GM21717 (cell line): ENCODE results near the gene SPRING1.

ENCODE experiments used
- ATAC-seq: cut with Tn5 transposase; IDR thresholded peaks from one replicate; pipeline ENCODE4 v1.9.1; 2021; ENCODE audit warnings: mild to moderate bottlenecking, moderate library complexity; ENCODE audit not compliant: unreplicated experiment

Gene SPRING1

DNA sequence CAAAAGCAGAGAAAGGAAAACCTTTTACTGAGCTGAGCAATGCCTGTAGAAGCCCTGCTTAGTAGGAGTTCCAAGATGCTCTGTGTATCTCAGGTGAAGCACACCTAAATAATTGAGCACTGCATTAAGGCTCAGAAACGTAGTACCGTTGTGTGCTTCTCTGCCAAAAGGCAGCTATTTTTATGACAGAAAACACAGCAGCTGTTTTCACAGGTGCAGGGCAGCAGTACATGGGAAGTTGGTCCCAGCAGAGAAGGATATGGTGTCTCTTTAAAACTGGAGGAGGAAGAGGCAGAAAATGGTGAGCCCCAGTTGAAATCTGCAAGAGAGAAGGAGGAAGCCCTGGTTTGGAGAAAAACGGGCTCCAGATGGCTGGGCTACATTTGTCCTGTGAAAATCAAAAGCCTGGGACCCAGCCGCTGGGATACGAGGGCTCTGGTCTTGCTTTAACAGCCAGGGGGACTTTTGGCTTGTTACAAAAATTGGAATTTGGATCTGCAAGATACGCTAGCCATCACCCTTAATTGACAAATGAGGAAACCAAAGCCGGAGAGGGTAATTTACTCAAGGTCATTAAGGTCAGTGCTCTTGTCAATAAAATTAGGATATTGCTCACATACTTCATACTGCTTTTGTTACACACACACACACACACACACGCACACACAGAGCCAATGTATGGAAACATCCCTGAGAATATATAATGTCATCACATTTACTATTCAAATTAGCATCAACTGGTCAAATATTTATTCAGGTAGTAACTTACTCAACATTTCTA, 27.3 kb downstream of the SPRING1 start:
- ATAC-seq = no peak

DNA sequence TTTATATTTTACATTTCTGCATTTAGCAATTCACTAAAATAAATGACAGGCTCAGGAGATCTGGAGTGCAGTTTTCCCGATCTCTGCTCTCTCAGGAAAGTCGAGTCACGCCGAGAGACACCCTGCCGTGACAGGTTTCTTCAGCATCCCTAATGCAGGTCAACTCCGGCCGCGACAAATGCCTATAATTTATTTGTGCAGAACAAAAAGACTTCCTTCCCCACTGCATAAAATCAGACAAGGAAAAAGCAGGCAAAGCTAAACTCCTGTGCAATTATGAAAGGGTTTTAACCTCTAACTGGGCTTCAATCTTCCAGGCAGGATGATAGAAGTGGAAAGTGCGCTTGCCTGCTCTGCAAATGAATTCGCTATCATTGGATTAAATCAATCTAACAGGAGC, 28.1 kb downstream of the SPRING1 start:
- ATAC-seq = no peak

DNA sequence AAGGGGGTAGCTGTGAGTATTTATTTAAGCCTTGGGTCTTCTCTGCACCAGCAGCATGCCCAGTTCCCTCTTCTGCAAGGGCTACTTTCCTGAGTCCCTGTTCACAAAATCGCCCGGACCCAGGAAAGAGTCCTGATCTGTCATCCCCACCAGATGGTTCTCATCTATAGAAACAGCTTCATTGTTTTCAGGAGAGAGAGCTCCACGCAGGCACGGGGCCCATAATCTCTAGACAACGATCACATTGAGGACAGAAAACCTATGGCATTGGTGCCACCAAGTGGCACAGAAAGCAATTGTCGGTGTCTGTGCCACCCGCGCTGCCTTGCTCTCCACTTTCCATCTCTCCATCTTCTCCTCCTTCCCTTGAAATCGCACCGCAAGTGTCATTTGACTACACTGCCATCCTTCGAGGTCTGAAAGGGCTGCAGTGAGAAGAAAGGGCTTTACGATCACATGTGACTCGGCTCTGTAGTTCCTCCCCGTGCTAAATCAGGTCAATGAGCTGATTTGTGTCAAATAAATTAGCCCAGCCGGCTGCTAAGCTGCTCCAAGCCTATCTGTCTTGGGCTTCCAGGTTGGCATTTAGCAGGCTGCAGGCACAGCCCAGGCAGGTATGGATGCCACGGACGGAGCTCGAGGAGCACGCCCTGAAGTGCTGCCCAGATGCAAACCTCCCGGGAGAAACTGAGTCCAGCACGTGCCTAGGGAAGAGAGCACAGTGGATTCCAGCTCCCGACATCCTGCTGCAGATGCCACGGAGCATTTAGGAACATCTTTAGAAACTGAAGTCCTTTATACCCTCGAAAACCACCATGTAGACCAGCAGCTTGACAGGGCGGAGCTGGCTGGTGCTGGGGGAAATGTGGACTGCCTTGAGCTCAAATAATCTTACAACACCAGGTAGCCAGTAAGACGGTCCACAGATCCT, 28.8 kb downstream of the SPRING1 start:
- peak; percentile 67 for ATAC-seq

DNA sequence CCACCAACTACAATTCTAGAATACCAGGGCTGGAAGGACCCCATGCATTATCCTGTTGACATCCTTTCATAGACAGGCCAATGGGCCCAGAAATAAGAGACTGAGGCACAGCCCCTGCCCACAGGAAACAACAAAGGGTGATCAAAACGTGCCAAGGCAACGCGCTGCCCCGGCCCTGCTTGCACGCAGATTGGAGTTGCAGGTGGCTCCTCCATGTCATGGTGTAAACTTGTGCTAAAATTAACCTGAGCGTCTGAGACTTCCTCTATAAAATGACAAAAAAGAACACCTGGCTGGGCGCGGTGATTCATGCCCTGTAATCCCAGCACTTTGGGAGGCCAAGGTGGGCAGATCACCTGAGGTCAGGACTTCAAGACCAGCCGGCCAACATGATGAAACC, 30.1 kb downstream of the SPRING1 start:
- no peak for ATAC-seq

DNA sequence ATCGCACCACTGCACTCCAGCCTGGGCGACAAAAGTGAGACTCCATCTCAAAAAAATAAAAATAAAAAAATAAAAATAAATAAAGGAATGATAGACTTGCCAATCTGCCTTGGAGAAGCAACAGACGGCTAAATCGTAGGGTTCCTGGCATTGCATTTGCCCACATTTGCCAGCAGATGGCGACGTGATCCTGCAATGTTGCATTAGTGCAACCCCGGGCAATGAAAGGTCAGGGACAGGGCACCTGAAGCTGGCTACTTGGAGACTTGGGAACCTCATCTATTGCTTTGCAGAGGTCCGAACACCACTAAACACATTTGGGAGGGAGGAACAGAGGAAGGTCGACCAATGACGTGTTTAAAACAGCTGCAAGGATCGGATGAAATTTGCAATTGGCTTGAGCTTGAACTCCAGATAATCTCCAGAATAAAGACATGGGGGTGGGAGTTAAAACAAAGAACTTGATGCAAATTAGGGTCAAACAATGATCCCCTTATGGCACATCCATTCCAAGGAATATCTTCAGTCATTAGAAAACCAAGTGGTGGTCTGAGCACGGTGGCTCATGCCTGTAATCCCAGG, 34.6 kb downstream of the SPRING1 start:
- ATAC-seq = peak; percentile 53

DNA sequence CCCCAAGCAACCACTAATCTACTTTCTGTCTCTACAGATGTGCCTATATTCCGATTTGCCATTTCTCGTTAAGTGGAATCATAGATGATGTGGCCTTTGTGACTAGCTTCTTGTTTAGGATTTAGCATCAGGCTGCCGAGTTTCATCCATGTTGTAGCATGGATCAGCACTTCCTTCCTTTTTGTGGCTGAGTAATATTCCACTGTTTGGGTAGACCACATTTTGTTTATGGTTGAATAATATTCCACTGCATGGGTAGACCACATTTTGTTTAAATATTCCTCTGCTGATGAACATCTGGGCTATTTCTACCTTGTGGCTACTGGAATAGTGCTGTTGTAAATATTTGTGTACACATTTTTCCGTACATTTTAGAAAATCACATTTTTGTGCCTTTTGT, 36.4 kb downstream of the SPRING1 start:
- no peak for ATAC-seq

DNA sequence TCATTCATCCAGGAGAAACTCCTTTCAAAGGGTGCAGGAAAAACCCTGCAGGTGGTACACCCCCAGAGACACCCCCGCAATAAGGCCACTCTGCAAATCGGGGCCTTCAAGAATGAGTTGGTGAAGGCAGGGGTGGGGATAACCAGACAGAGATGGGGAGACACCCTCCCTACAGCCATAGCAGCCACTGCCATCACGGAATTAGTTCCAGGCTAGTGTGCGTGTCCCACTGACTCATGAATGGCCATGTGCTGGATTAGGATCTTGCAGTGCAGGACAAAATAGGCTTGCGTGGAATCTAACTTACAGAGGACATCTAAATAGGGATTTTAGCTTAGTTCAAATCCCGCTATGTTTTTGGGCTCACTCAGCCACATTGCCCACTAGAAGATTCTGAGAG, 37.8 kb downstream of the SPRING1 start:
- no peak for ATAC-seq

DNA sequence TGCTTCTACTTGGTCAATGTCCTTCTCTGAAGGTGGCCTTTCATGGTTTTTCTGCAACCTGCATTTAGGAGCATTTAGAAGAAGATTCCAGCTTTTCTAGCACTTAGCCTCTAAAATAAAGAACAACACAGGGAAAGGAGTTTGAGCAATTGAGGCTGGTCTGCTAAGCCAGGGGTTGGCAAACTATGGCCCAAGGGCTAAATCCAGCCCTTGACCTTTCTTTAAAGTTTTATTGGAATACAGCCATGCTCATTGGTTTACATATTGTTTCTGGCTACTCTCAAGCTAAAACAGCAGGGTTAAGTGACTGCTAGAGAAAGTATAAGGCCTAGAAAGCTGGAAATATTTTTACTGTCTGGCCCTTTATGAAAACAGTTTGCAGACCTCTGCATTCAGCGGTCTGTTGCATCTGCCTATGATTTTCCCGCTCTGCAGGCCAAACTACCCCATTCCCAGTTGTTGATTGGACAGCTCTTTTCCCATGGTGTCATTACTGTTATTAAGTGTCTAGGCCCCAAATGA, 39.3 kb downstream of the SPRING1 start:
- ATAC-seq = no peak

DNA sequence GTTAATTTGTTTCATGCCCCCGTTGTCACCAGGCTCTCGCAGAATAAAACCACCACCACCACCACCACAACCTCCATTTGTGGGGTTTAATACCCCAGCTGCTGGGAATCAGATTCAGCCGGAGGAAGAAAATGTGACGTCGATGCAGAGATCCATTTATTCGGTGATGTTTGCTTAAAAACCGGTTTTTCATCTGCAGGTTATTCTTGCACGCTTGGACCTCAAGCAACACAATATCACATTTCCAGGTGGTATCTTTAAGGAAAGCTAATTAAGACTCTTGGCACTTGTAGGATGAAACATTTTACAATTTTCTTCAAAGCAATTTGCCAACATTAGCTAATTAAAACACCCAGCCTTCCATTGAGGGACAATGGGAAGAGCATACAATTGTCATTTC, 39.8 kb downstream of the SPRING1 start:
- no peak for ATAC-seq

DNA sequence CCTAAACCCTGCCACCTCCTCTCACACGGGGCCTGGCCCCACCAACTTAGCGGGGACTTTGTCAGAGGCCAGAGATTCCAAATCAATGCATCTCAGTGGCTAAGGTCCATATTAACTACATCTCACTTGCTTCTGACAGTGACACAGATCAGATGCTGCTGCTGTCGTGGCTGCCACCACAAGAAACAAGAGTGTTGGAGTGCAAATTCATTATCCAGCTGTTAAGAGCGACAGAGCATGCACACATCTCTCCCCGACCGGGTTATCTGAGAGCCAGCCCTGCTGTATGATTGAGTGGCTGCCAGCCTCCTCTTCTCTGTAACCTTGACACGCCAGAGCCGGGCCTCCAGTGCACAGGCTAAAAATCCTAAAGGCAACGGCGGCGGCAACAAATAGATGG, 40.2 kb downstream of the SPRING1 start:
- no peak for ATAC-seq

DNA sequence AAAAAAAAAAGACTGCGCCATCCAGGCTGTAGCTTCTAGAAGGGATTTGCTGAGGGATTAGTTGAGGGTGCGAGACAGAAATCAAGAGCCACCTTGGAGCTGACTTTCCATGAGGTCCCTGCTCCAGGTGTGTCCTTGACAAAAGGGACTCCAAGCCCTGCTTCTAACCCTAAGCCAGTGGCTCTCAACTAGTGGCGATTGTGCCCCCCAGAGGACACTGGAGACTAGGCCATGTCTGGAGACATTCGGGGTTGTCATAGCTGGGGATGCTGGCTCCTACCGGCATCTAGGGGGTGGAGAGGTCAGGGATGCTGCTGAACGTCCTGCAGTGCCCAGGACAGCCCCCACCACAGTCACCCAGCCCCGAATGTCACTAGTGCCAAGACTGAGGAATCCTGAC, 40.6 kb downstream of the SPRING1 start:
- no peak for ATAC-seq

DNA sequence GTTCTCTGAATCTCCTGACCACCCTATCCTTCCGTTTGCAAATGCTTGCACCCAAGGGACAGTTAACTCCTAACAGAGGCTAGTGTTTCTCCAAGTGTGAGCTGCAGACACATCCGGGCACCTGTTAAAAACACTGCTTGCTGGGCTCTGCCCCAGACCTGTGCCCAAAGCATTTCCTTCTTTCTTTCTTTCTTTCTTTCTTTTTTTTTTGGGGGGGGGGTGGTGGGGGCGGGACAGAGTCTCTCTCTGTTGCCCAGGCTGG, 42.5 kb downstream of the SPRING1 start:
- ATAC-seq = no peak

DNA sequence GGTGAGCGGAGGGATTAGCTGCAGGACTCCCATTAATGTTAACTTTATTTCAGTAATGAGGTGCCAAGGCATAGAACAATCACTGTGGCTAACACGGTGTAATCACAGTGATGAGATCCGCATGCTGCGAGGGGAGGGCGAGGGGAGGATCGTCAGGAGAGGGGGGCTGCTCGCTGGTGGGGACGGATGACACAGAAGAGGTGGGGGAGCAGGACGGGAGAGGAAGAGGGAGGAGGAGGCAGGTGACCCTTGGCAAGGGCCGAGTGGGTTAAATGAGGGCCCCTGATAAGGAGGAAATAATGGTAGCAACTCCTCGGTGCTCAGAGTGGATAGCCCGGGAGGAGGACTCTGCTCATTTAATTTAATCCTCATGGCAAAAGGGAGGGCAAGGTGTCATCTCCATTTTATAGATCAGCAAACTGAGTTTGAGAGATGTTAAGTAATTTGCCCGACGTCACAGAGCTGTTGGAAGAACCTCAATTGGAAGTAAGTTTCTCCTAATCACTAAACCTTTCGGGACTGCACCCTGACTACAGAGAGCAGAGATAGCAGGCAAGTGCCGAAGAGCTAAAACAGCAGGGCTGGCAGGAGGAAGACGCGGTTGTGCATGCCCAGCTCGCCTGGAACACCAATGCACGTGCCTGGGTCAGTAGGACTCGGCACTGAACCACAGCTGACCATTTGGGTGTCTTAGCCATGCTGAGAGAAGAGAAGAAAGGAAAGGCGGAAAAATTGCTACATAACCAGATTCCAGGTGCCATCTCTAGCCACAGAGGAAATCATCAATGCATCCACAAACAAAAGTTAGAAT, 43.0 kb downstream of the SPRING1 start:
- ATAC-seq = no peak

DNA sequence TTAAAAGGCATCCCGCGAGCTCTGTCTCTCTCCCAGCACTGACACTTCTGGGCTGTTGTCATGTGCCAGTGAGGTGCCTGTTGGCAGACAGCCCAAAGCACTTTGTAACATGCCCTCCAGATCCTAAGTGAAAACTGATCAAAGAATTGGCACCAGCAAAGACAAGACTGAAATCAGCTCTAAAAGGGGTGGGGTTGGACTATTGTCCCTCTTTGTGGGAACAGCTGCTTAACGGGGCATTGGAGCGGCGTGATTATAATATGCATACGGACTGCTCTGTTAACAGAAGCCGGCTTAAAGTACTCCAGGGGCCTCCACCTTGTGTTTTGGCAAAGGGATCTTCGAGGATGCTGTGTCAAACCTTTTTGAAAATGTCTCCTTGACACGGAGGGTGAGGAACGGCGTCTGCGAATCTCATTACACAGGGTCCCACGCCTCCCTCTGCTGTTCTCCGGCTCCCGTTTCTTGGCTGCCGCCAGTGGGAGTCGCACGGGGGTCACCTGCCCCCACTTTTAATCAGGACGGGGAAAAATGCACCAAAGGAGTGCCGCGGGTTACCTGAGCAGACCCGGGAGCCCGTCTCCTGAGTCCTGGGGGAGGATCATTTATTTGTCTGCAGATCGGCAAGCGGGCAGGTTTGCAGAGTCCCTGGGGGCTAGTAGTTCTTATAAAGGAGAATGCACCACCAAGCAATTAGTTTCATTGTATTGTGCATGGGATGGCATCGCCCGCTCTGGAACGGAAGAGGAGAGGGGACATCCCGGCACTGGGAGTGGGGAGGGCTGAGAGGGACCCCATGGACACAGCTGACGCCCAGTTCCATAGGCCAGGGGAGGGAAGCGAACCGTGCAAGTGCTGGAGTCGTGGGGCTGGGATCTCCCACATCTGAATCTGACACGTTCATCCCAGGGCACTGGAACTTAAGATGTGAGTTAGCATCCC, 44.3 kb downstream of the SPRING1 start:
- no peak for ATAC-seq

DNA sequence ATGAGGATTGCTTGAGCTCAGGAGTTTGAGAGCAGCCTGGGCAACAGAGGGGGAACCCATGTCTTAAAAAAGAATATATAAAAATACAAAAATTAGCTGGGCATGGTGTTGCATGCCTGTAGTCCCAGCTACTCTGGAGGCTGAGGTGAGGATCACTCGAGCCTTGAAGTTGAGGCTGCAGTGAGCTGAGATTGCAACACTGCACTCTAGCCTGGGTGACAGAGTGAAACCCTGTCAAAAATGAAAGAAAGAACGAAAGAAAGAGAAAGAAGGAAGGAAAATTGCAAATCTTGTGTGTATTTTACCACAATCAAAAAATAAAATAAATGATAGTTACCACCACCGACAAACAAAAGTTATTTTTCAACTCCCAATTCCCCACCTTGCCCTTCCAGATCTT, 45.3 kb downstream of the SPRING1 start:
- no peak for ATAC-seq

DNA sequence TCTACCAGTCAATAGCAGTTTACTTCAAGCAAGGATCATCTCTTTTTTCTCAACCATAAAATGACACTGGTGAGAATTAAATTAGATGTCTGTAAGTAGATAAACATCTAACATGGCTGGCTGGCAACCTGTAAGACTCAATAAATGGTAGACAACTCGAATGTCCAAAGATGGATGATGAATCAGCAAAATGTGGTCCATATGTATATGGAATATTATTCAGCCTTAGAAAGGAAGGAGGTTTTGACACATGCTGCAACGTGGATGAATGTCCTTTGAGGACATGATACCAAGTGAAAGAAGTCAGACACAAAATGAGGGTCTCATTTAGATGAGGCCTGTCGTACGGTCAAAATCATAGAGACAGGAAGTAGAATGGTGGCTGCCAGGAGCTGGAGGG, 46.2 kb downstream of the SPRING1 start:
- ATAC-seq = no peak

DNA sequence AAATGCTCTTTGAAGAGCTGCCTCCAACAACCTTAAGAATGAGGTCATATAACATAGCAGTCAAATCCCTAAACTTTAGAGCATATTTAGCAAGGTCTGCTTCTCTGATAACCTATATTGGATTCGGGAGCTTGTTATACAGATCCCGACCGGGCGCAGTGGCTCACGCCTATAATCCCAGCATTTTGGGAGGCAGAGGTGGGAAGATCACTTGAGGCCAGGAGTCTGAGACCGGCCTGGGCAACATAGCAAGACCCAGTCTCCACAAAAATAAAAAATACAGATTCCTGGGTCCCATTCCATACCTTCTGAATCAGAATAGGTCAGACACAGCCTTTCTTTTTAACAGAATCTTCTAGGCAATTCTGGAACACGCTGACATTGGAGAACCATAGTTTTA, 46.7 kb downstream of the SPRING1 start:
- no peak for ATAC-seq

DNA sequence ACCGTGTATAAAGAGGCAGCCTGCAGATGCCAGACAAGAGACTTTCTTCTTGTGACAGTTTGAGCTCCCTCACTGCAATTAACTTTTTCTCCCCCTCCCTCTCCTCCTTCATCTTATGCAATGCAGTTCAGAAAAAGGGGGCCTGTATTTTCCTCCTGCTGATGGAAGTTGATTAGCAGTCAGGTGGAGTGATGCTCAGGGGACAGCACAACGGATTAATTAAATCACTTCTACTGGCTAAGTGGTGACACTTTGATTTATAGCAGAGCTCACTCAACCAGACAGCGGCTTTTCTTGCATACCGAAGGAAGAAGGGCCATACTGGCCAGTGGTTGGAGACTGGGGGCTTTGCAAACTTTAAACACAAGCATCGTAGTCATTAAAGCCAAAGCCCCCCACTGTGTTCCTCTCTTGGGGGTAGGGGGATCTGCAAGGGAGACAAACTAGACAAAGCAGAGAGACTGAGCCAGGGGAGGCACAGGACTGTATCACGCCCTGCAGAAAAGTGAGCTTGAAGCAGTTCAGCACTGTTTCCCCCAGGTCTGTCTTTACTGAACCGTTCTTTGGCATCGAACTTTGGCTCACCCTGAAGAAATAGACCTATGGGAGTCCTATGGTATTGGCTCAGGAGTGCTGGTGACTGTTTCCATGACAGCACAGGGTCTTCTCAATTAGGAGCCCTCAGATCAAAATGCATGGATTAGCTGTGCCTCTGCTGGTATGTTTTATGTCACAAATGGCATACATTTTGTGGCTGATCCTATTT, 47.7 kb downstream of the SPRING1 start:
- no peak for ATAC-seq

DNA sequence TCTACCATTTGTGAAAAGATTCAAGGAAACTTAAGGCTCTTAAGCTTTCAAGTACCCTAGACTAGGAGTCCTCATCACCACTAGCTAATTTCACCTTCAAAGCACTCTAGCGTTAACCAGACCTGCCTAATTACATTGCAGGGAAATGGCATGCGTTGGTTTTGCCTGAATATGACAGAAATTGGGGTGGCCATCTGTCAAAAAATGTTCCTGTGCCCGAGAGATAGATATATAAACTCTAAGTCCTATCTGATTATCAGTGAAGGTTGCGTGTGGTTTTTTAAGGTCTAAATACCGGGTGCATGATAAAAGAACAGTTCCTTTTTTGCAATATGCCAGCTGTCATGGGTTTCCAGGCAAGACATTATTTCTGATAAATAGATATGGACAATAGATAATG, 48.3 kb downstream of the SPRING1 start:
- no peak for ATAC-seq
